WI38 (cell line): Measurements from ENCODE around the gene SMAD3.

Experiments used
- H3K4me3 ChIP-seq: 2 replicates; pipeline ENCODE4 v1.5.1; 2011; ENCODE audit warnings: low read depth, mild to moderate bottlenecking, control low read depth, low read length
- TF ChIP-seq, protein P1 (sequence below): IDR thresholded peaks from 2 replicates; pipeline ENCODE4 v1.5.1; 2012; ENCODE audit warnings: low read depth, mild to moderate bottlenecking, control low read depth, low read length

The SMAD3 gene

DNA sequence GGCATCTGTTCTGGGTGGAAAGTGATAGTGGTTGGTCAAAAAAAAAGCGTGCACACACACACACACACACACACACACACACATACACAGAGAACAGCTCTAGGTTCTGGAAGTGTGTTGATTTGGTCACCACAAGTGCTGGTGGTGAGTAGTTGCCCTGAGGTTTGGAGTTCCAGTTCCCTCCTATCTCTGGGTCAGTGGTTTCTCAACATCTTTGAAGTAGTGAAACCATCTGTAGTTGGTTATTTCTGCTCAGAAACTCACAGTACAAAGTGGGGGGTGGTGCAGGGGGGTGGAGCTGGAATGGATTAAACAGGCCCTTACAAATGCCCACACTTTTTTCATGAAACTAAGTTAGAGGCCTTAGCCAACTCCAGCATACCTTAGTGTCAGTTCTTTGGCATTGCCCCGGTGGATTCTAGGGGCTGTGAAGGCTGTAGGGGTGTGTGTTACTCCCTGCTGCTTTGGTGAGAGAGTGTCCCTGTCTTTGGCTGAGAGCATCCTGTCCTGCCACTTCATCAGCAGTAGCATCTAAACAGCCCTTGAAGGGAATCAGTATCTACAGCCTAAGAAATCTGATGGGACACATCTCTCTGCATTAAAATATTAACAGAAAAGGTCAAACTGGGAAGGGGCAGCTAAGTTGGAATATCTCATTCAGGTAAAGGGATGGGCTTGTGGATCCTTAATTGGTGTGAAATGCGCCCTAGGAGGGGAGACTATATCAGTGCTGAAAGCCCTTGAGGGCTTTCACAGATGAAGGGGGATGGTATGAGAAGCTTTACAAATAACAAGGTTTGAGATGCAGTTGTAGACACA is 20.6 kb downstream of the SMAD3 start:
- TF ChIP-seq, protein P1, sequence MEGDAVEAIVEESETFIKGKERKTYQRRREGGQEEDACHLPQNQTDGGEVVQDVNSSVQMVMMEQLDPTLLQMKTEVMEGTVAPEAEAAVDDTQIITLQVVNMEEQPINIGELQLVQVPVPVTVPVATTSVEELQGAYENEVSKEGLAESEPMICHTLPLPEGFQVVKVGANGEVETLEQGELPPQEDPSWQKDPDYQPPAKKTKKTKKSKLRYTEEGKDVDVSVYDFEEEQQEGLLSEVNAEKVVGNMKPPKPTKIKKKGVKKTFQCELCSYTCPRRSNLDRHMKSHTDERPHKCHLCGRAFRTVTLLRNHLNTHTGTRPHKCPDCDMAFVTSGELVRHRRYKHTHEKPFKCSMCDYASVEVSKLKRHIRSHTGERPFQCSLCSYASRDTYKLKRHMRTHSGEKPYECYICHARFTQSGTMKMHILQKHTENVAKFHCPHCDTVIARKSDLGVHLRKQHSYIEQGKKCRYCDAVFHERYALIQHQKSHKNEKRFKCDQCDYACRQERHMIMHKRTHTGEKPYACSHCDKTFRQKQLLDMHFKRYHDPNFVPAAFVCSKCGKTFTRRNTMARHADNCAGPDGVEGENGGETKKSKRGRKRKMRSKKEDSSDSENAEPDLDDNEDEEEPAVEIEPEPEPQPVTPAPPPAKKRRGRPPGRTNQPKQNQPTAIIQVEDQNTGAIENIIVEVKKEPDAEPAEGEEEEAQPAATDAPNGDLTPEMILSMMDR: no peak
- H3K4me3 ChIP-seq: no peak overlapping the region

DNA sequence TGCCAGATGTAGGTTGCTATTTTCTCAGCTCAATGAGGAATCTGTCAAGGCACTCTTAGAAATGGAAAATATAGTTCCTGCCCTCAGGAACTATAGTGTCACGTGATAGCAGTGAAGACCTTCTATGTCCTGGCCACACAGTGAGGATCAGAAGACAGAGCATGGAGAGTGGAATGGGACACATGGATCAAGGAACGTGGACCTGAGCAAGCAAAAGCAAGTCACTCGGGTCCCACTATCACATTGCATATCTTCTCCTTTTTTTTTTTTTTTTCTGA is 21.2 kb downstream of the SMAD3 start:
- TF ChIP-seq, protein P1: no peak
- no peak overlapping the region for H3K4me3 ChIP-seq

DNA sequence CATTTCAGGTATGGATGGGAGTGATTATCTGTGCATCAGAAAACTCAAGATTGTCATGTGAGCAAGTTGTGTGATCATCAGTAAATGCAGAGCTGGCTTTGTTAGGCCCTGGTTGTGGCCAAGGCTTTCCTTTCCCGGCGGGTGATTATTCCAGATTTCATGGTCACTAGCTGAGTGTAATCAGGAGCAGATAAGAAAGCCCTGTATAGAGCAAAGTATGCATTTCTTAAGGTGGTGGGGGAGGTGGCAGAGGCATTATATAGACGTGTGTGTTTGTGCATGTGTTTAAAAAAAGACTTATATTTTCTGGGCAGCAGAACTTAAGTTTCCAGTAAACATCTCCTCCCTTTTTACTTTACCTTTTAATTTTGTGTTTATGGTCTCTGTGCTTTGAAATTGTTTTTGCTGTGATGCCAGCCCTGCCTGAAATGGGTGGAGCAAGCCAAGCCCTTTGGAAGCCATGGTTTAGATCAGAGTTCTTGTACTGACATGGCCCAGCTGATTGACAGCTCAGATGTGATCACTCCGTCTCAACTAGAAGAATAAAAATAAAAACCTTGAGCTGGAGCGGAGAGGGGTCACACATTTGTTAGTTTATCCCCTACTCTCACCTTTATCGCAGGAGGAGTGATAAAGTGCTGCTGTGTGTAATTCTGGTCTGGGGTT is 22.2 kb downstream of the SMAD3 start:
- TF ChIP-seq, protein P1: no peak
- H3K4me3 ChIP-seq: no peak overlapping the region

DNA sequence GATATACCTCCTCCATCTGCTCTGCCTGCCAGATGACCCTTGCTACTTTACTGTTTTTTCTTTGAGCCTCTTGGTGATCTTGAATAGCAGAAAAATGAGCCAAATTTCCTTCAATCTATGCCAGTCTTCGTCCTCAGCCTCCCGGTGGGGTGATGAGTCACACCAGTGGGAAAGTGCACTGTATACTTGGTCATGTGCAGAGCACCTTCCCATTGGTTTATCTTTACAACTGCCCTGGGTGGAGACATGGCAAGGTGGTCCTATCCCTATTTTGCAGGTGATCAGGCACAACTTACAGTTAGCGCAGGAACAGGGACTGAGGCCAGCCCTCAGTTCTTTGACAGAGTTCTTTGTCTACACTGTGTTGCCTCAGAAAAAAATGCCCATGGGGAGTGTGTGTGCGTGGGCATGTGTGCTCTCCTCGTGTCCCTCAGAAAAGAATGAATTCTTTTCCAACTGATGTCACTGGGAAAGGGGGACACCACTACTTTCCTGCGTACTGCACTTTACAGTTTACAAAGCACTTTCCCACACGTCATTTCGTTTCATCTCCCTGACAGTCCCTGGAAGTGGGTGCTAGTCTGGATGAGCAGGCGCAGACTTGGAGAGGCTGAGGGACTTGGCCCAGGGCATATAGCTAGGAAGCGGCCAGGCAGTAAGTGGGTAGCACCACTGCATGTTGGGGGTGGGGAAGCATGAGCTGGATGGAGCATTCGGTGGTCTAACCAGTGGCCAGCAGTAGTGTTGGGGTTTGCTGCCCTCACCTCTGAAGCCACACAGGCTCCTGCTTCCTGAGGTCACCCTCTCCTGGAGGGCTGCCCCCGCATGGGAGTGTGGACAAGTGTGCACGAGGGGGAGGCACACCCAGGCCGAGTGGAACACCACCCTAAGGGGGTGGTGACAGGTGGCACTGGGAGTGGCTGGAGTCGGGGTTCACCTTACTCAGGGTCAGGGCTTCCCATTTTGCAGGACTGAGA is 24.1 kb downstream of the SMAD3 start:
- TF ChIP-seq, protein P1: no peak
- H3K4me3 ChIP-seq: no peak overlapping the region

DNA sequence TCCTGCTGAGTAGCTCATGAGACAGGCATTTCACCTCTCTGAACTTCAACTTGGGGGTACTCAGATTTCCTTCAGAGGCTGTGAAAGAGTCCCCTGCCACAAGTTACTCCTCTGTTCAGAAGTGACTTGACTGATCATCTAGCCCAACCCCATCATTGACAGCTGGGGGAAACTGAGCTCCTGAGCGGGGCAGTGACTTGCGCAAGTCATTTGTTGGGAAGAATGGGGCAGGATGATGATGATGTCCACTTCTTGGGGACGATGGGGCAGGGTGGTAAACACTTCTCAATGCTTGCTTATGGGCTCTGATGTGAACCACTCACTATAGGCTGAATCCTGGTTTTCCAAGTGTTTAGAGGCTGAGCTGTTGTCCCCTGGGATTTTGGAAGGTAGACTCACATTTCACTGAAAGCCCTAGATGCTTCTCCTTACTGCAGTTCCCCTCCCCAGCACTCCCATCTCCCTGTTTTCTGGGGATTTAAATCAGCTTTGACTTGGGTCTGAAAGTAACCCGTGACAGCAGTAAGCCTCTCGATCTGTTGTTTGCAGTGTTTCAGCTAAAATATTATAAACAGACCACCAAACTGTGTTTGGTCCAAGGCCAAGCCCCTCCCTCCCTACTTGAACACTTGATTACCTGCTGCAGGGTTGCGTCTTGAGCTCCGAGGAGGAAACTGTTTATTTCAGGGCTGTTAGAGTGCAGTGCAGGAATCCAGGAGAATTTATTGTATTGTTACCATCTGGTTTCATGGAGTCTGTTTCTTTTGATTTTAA is 25.1 kb downstream of the SMAD3 start:
- H3K4me3 ChIP-seq: peak overlapping the region; percentile 30; the same call in 1 of the 2 replicates
- TF ChIP-seq, protein P1: no peak

DNA sequence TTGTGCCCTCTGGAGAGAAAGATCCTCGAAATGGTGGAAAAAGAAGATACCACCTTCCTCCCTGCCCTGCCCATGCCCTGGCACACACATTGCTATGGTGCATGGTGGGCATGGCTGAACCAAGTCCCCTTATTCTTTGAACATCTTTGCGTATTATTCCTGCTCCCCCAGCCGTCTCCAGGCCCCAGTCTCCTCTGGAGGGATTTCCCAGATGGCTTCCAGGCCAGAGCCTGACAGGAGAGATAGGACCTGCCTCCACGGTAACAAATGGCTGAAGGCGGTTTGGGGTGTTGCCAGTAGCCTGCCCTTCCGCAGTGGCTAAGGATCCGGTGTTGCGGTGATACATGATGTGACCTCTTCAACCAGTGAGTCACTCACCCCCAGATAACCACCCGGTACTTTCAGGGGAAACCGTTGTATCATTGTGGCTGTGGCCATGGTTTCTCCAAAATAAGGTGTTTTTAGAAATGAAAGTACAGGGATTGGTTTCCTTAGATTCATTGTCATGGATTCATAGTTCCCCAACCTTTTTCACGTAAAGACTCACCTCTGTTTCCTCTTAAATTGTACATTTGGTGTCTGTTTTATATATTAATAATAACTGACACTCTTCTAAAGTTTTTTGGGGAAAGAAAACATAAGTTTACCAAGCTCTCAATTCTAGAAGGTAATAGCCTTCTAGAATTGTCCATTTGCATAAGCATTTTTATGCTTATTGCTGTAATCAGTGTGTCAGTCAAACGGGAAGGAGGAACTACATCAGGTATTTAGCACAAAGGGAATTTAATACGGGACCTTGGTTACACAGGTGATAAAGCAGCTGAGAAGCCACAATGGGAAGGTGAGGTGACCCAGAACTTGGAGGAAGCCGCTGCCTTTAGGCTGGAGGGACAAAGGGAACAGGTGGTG is 25.9 kb downstream of the SMAD3 start:
- TF ChIP-seq, protein P1: no peak

More for the DNA sequence above, 25.9 kb downstream of the SMAD3 start:
- peak overlapping the region; percentile 30 for H3K4me3 ChIP-seq
